ENCODE data around the gene CPNE6.

DNA sequence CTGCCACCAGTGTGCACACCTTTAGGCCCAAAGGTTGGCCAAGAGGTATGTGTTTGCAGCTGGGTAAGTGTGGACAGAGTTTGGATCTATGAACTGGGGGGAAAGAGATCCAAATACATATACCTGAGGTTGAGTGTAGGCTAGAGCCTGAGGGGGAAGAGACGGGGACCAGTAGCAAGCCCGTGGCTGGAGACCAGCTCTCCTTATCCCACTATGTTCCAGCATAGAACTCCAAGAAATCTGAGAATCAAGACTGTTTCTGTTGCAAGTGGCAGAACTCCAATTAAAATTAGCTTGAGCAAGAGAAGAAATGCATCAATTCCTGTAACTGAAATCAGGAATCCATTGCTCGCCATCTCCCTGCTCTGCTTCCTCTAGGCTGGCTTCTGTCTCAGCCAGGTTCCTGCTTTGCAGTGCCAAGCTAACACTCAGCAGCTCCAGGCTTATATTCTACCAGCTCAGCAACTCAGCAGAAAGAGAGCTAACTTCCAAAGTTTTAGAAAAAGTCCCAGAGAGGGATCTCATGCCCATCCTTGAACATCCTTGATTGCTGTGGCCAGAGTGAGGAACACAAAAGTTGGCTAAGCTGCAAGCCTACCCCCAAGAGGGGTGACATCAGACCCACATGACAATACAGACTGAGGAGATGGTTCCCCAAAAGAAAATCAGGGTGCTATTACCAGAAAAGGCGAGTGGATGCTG is 21.3 kb downstream of the CPNE6 start:
- TF ChIP-seq, protein P1, sequence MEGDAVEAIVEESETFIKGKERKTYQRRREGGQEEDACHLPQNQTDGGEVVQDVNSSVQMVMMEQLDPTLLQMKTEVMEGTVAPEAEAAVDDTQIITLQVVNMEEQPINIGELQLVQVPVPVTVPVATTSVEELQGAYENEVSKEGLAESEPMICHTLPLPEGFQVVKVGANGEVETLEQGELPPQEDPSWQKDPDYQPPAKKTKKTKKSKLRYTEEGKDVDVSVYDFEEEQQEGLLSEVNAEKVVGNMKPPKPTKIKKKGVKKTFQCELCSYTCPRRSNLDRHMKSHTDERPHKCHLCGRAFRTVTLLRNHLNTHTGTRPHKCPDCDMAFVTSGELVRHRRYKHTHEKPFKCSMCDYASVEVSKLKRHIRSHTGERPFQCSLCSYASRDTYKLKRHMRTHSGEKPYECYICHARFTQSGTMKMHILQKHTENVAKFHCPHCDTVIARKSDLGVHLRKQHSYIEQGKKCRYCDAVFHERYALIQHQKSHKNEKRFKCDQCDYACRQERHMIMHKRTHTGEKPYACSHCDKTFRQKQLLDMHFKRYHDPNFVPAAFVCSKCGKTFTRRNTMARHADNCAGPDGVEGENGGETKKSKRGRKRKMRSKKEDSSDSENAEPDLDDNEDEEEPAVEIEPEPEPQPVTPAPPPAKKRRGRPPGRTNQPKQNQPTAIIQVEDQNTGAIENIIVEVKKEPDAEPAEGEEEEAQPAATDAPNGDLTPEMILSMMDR (IDR thresholded peaks at IDR 0.05): no peak
- no peak for TF ChIP-seq POLR2AphosphoS5 (IDR thresholded peaks at IDR 0.05)

Measured in suprapubic skin (tissue), 3 donors.